Chondrocyte (in vitro differentiated cells): ENCODE results near the gene RPTN. TPM values are rescaled to one million over a fixed set of nuclear protein-coding genes. Genes with fewer than 3 reads are reported as not detected.

ENCODE experiments used
- DNase-seq: peaks from one replicate; pipeline ENCODE4 v3.0.0; 2021; ENCODE audit warnings: mixed read lengths, low spot score
- H3K27ac Mint-ChIP-seq: one replicate; pipeline ENCODE4 v1.8.0; 2021; ENCODE audit warnings: mild to moderate bottlenecking, moderate library complexity, mixed read lengths; ENCODE audit not compliant: unreplicated experiment
- H3K27me3 Mint-ChIP-seq: 2 replicates; pipeline ENCODE4 v1.8.0; 2021; ENCODE audit warnings: low read depth, mixed read lengths
- H3K36me3 Mint-ChIP-seq: 2 replicates; pipeline ENCODE4 v1.8.0; 2021; ENCODE audit warnings: low read depth, mixed read lengths
- H3K4me1 Mint-ChIP-seq: 2 replicates; pipeline ENCODE4 v1.8.0; 2021; ENCODE audit warnings: low read depth, mild to moderate bottlenecking, mixed read lengths
- H3K4me3 Mint-ChIP-seq: one replicate; pipeline ENCODE4 v1.8.0; 2021; ENCODE audit warnings: mild to moderate bottlenecking, moderate library complexity, mixed read lengths; ENCODE audit not compliant: unreplicated experiment
- H3K9me3 Mint-ChIP-seq: 2 replicates; pipeline ENCODE4 v1.8.0; 2021; ENCODE audit warnings: low read depth, mixed read lengths
- total RNA-seq: library from RNA; stranded (reverse); gene quantifications from 3 replicates; pipeline ENCODE4 v1.2.1, GENCODE V29; 2021
- TF ChIP-seq, protein P1 (sequence below): fragments of 200-600 bp; sonication (generic); IDR thresholded peaks from 2 replicates; pipeline ENCODE4 v1.5.0; 2021; ENCODE audit warnings: antibody characterized with exemption, mild to moderate bottlenecking, moderate library complexity

Gene RPTN
- total RNA-seq, 1 donor from 2014 or later = not detected

DNA sequence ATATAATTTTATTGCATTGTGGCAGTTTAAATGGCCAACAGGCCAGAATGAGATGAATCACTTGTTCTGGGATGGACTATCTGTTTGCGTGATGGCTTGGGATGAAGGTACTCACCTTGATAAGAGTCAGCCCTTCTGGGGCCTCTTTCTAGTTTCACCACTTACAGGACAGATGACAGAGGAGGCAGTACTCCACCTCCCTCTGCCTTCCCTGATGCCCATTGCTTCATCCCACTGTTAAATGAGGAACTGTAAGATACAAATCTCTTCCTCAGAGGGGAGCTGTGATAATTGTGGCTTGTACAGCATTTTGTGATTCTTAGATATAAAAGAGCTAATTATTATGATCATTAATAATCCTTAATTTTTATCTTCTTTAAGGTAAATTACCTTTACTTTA, 40.1 kb downstream of the RPTN start:
- Mint-ChIP-seq H3K4me1 (no peaks in the 10 kb centered on the region), H3K4me3 (no peak overlapping the region), H3K27me3 (peaks cover 36% of the 10 kb centered on the region), H3K36me3 (no peaks in the 10 kb centered on the region), H3K9me3 (no peaks in the 10 kb centered on the region), H3K27ac (no peak overlapping the region)
- TF ChIP-seq, protein P1, sequence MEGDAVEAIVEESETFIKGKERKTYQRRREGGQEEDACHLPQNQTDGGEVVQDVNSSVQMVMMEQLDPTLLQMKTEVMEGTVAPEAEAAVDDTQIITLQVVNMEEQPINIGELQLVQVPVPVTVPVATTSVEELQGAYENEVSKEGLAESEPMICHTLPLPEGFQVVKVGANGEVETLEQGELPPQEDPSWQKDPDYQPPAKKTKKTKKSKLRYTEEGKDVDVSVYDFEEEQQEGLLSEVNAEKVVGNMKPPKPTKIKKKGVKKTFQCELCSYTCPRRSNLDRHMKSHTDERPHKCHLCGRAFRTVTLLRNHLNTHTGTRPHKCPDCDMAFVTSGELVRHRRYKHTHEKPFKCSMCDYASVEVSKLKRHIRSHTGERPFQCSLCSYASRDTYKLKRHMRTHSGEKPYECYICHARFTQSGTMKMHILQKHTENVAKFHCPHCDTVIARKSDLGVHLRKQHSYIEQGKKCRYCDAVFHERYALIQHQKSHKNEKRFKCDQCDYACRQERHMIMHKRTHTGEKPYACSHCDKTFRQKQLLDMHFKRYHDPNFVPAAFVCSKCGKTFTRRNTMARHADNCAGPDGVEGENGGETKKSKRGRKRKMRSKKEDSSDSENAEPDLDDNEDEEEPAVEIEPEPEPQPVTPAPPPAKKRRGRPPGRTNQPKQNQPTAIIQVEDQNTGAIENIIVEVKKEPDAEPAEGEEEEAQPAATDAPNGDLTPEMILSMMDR = no peak
- no peak for DNase-seq

DNA sequence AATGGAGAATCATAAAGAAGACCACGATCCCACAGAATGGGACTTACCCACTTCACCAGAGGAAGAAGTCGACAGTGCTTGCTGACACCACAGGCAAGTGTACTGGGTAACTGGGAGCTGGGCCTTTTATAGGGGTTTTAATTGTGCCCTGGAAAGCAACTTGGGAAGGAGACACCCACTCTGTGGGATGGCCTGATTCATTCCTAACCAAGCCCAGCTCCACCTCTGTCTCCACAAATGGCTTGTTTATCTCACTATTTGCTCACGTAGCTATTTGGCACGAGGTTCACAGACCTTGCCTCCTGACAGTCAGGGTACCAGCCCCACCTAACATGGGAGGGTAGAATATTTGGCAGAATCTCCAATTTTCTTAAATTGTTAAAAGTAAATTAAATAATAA, 43.7 kb downstream of the RPTN start, which contains the start of gene TCHH:
TSS of gene TCHH (minus strand) at position 101 of the 400 bp plus-strand sequence. CDS start 1,364 bp downstream, outside the sequence.
- Mint-ChIP-seq H3K27ac (no peak within 1 kb of the TSS), H3K9me3 (no peaks in the 10 kb centered on the region), H3K4me1 (no peaks in the 10 kb centered on the region), H3K27me3 (peaks cover 19% of the 10 kb centered on the region), H3K4me3 (no peak within 1 kb of the TSS), H3K36me3 (no peaks in the 10 kb centered on the region)
- TF ChIP-seq, protein P1 = no peak
- DNase-seq = no peak

DNA sequence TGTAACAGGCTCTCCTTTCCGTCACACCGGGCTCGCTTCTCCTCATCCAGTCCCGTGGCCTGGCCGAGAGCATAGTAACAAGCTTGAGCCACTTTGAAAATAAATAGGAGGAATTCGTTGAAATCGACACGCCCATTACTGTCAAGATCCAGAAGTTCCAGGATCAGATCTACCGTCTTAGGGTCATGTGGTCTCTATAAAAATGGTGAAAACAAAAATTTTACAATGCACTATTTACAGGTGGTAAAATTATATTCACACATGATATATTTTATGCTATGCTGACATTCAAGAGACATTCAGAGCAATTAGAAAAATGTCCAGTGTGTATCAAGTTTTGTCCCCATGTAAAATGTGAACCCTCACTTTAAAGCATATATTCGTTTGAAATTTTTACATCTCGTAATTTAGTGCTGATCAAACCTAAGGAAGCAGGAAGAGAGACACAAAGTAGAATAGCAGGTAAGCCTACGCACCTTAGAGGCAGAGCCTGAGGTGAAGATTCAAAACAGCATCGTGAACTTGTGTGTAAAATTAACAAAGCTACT, 46.1 kb downstream of the RPTN start:
- TF ChIP-seq, protein P1 = no peak
- no peak for DNase-seq
- no peak overlapping the region for H3K27ac Mint-ChIP-seq
- H3K27me3 Mint-ChIP-seq = peaks cover 12% of the 10 kb centered on the region
- no peak overlapping the region for H3K4me3 Mint-ChIP-seq
- peaks cover 3% of the 10 kb centered on the region for H3K36me3 Mint-ChIP-seq
- H3K9me3 Mint-ChIP-seq = peaks cover 5% of the 10 kb centered on the region
- H3K4me1 Mint-ChIP-seq = no peaks in the 10 kb centered on the region

DNA sequence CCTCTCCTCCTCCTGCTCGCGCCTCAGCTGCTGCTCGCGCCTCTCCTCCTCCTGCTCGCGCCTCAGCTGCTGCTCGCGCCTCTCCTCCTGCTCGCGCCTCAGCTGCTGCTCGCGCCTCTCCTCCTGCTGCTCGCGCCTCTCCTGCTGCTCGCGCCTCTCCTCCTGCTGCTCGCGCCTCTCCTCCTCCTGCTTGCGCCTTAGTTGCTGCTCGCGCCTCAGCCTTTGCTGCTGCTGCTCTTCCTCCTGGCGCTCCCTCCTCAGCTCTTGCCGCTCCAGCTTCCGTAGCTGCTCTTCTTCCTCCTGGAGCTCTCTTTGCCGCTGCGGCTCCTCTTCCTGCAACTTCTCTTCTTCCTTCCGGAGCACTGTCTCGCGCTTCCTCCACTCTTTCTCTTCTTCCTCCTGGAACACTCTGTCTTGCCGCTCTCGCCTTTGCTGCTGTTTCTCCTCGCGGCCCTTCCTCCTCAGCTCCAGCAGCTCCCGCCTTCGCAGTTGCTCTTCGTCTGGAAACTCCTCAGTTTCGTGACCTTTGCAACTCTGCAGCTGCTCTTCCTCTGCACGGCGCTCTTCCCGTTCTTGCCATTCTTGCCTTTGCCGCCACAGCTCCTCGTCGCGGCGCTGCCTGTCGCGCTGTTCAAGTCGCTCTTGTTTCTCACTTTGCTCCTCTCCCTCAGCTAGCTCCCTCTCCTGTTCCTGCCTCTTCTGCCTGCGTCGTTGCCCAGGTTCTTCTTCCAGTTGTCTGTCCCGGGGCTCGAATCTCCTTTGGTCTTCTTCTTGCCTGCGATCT, 46.7 kb downstream of the RPTN start:
- DNase-seq = no peak
- H3K36me3 Mint-ChIP-seq = peaks cover 5% of the 10 kb centered on the region
- H3K9me3 Mint-ChIP-seq = peaks cover 11% of the 10 kb centered on the region
- no peak overlapping the region for H3K4me3 Mint-ChIP-seq
- no peak overlapping the region for H3K27ac Mint-ChIP-seq
- H3K4me1 Mint-ChIP-seq = no peaks in the 10 kb centered on the region
- TF ChIP-seq, protein P1 = no peak
- peaks cover 11% of the 10 kb centered on the region for H3K27me3 Mint-ChIP-seq

DNA sequence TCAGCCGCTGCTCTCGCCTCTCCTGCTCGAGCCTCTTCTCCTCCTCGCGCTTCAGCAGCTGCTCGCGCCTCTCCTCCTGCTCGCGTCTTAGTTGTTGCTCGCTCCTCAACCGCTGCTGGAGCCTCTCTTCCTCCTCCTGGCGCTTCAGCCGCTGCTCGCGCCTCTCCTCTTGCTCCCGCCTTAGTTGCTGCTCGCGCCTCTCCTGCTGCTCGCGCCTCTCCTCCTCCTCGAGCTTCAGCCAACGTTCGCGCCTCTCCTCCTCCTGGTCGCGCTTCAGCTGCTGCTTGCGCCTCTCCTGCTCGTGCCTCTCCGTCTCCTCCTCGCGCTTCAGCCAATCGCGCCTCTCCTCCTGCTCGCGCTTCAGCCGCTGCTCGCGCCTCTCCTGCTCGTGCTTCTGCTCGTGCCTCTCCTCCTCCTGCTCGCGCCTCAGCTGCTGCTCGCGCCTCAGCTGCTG, 47.5 kb downstream of the RPTN start:
- Mint-ChIP-seq H3K4me1 (no peaks in the 10 kb centered on the region), H3K36me3 (peaks cover 5% of the 10 kb centered on the region), H3K4me3 (no peak overlapping the region), H3K9me3 (peaks cover 11% of the 10 kb centered on the region), H3K27me3 (peaks cover 5% of the 10 kb centered on the region), H3K27ac (no peak overlapping the region)
- TF ChIP-seq, protein P1 = no peak
- DNase-seq = no peak
